SJSA1 (cell line): Measurements from ENCODE around the gene OR2B2. TPM values are rescaled to one million over a fixed set of nuclear protein-coding genes. Genes with fewer than 3 reads are reported as not detected.

ENCODE experiments used
- total RNA-seq: library from RNA; depleted of rRNA; stranded (reverse); fragments of >200 nt; shearing (Covaris generic); gene quantifications from 2 replicates; pipeline ENCODE4 v1.2.3, GENCODE V29; 2014; rRNA removed

The OR2B2 gene
- total RNA-seq, 1 experiment from 2014 or later = not detected

Other genes with a start within 250 kb of the OR2B2 start
- gene OR2B6, start 44.8 kb upstream of the OR2B2 start, total RNA-seq = not detected in 2 replicates
- gene ZNF165, start 168.2 kb upstream of the OR2B2 start, total RNA-seq = 0.08 TPM in 1 of 2 replicates, not detected in the other
- gene ZSCAN16, start 212.2 kb upstream of the OR2B2 start, total RNA-seq = 0.31 and 1.2 TPM in 2 replicates
- 8.2 and 12.4 TPM in 2 replicates for gene ZKSCAN8, start 229.5 kb upstream of the OR2B2 start, total RNA-seq